Glutamatergic neuron (in vitro differentiated cells): Measurements from ENCODE around the gene SKI. TPM values are rescaled to one million over a fixed set of nuclear protein-coding genes. Genes with fewer than 3 reads are reported as not detected.
A peak's percentile ranks its signal among the peaks of the same experiment; 100 is the strongest.

Experiments used
- DNase-seq: peaks from one replicate; pipeline ENCODE4 v3.0.0; 2022
- H3K27ac Mint-ChIP-seq: one replicate; pipeline ENCODE4 v1.8.0; 2020; ENCODE audit warnings: mild to moderate bottlenecking, mixed read lengths, inconsistent platforms; ENCODE audit not compliant: unreplicated experiment
- H3K27me3 Mint-ChIP-seq: one replicate; pipeline ENCODE4 v1.8.0; 2020; ENCODE audit warnings: mild to moderate bottlenecking, moderate library complexity, mixed read lengths, inconsistent platforms; ENCODE audit not compliant: unreplicated experiment
- H3K36me3 Mint-ChIP-seq: one replicate; pipeline ENCODE4 v1.8.0; 2020; ENCODE audit warnings: mild to moderate bottlenecking, mixed read lengths, inconsistent platforms; ENCODE audit not compliant: unreplicated experiment
- H3K4me1 Mint-ChIP-seq: one replicate; pipeline ENCODE4 v1.8.0; 2020; ENCODE audit warnings: mild to moderate bottlenecking, low read depth, mixed read lengths, inconsistent platforms; ENCODE audit not compliant: unreplicated experiment
- H3K4me3 Mint-ChIP-seq: one replicate; pipeline ENCODE4 v1.8.0; 2020; ENCODE audit warnings: mild to moderate bottlenecking, mixed read lengths, inconsistent platforms; ENCODE audit not compliant: unreplicated experiment
- H3K9me3 Mint-ChIP-seq: one replicate; pipeline ENCODE4 v1.8.0; 2020; ENCODE audit warnings: mild to moderate bottlenecking, moderate library complexity, mixed read lengths, inconsistent platforms; ENCODE audit not compliant: unreplicated experiment
- CTCF ChIP-seq: fragments of 200-600 bp; sonication (generic); IDR thresholded peaks from one replicate; pipeline ENCODE4 v1.5.0; 2021; ENCODE audit not compliant: partially characterized antibody, unreplicated experiment
- total RNA-seq: library from RNA; stranded (reverse); fragmentation: NEBNext Ultra II Directional; extraction: Animal tissue kit (Norgen Biotek cat#: 25700); gene quantifications from one replicate; pipeline ENCODE4 v1.2.1, GENCODE V29; 2021; ENCODE audit not compliant: unreplicated experiment

SKI gene
- total RNA-seq, 1 donor from 2014 or later, result 143 TPM

GRCh38 chr1:2345297-2346075 lies 117.4 kb downstream of the SKI start:
- H3K36me3 Mint-ChIP-seq, result no peaks in the 10 kb centered on the region
- H3K27me3 Mint-ChIP-seq, result peaks cover 5% of the 10 kb centered on the region
- H3K9me3 Mint-ChIP-seq, result peaks cover 4% of the 10 kb centered on the region
- DNase-seq, result peak; percentile 9
- no peak for TF ChIP-seq CTCF
- H3K4me1 Mint-ChIP-seq, result peaks cover 5% of the 10 kb centered on the region
- H3K27ac Mint-ChIP-seq, result no peak overlapping the region
- H3K4me3 Mint-ChIP-seq, result no peak overlapping the region

- peaks cover 4% of the 10 kb centered on the region for H3K9me3 Mint-ChIP-seq
- peak; percentile 6 for DNase-seq
- peaks cover 5% of the 10 kb centered on the region for H3K27me3 Mint-ChIP-seq
- H3K4me3 Mint-ChIP-seq, result no peak overlapping the region
- no peaks in the 10 kb centered on the region for H3K36me3 Mint-ChIP-seq
- H3K4me1 Mint-ChIP-seq, result peaks cover 8% of the 10 kb centered on the region
- H3K27ac Mint-ChIP-seq, result no peak overlapping the region
- no peak for TF ChIP-seq CTCF
These were observed 118.7 kb downstream of the SKI start for GRCh38 chr1:2346691-2347408.

GRCh38 chr1:2347409-2347785 lies 119.3 kb downstream of the SKI start:
- Mint-ChIP-seq H3K36me3 (no peaks in the 10 kb centered on the region), H3K4me1 (peaks cover 8% of the 10 kb centered on the region), H3K27me3 (peaks cover 5% of the 10 kb centered on the region), H3K9me3 (peaks cover 4% of the 10 kb centered on the region), H3K4me3 (no peak overlapping the region), H3K27ac (no peak overlapping the region)
- TF ChIP-seq CTCF, result no peak
- DNase-seq, result peak; percentile 12

GRCh38 chr1:2347896-2348295 lies 119.8 kb downstream of the SKI start:
- H3K27me3 Mint-ChIP-seq, result peaks cover 5% of the 10 kb centered on the region
- TF ChIP-seq CTCF, result no peak
- H3K4me3 Mint-ChIP-seq, result no peak overlapping the region
- H3K36me3 Mint-ChIP-seq, result no peaks in the 10 kb centered on the region
- peaks cover 4% of the 10 kb centered on the region for H3K9me3 Mint-ChIP-seq
- H3K27ac Mint-ChIP-seq, result no peak overlapping the region
- DNase-seq, result peak; percentile 19
- H3K4me1 Mint-ChIP-seq, result peaks cover 8% of the 10 kb centered on the region
